Peyer's patch (tissue), 4 donors: ENCODE data around the gene SMYD3. TPM values are rescaled to one million over a fixed set of nuclear protein-coding genes. Genes with fewer than 3 reads are reported as not detected.
"Not testable (repeated sequence)": the region's sequence is repeated elsewhere in the genome, so short reads cannot be mapped to it uniquely, and the experiment has no call there.

Experiments
- DNase-seq, 3 donors: peaks; one replicate each; pipeline ENCODE4 v3.0.0-alpha.2; 2017 to 2019
- H3K27ac ChIP-seq, 4 donors: fragments of 200-600 bp; sonication (generic); one replicate each; pipeline ENCODE4 v1.5.1; 2016 to 2019
- H3K27me3 ChIP-seq, 2 donors: fragments of 200-600 bp; sonication (generic); one replicate each; pipeline ENCODE4 v1.5.1; 2019
- H3K36me3 ChIP-seq, 3 donors: fragments of 200-600 bp; sonication (generic); one replicate each; pipeline ENCODE4 v1.5.1; 2016 to 2019
- H3K4me1 ChIP-seq, 4 donors: fragments of 200-600 bp; sonication (generic); one replicate each; pipeline ENCODE4 v1.5.1; 2016 to 2019
- H3K4me3 ChIP-seq, 4 donors: fragments of 200-600 bp; sonication (generic); 1 replicate in 3 of 4; 2 replicates in 1 of 4; pipeline ENCODE4 v1.5.1; 2016 to 2019; ENCODE audit warnings: mild to moderate bottlenecking in 1 of 4
- H3K9me3 ChIP-seq, 4 donors: fragments of 200-600 bp; sonication (generic); one replicate each; pipeline ENCODE4 v1.5.1; 2016 to 2019; ENCODE audit warnings: mild to moderate bottlenecking in 1 of 4
- CTCF ChIP-seq, 6 experiments: fragments of 450-650 bp in 4 of 6; fragments of 200-600 bp in 2 of 6; sonication (generic) in 1 of 6; IDR thresholded peaks; one replicate each; pipeline ENCODE4 v1.5.1; 2017 to 2019; ENCODE audit warnings: antibody characterized with exemption in 6 of 6, mild to moderate bottlenecking in 3 of 6, moderate library complexity in 1 of 6
- POLR2A ChIP-seq, 2 donors: fragments of 450-650 bp; IDR thresholded peaks; one replicate each; pipeline ENCODE4 v1.5.1; 2017; ENCODE audit warnings: antibody characterized with exemption in 2 of 2, mild to moderate bottlenecking in 2 of 2, moderate library complexity in 2 of 2
- total RNA-seq, 4 donors: library from RNA; depleted of rRNA; stranded (reverse); fragments of >200 nt; gene quantifications; one replicate each; pipeline ENCODE4 v1.1.0, GENCODE V29; 2016

The SMYD3 gene
- total RNA-seq, 4 donors from 2014 or later, result 19.8 to 55.3 (median 26.9) TPM

GRCh38 chr1:245718123-245718522, 789.0 kb downstream of the SMYD3 start:
- DNase-seq, result no peak
- Histone ChIP-seq H3K4me1 (no peaks in the 10 kb centered on the region), H3K27me3 (no peaks in the 10 kb centered on the region), H3K9me3 (no peaks in the 10 kb centered on the region), H3K36me3 (no peaks in the 10 kb centered on the region), H3K27ac (no peak overlapping the region), H3K4me3 (no peak overlapping the region)
- TF ChIP-seq POLR2A (IDR thresholded peaks at IDR 0.05) (no peak), CTCF (IDR thresholded peaks at IDR 0.05) (no peak)

- no peaks in the 10 kb centered on the region for H3K4me1 ChIP-seq
- no peak overlapping the region for H3K27ac ChIP-seq
- no peaks in the 10 kb centered on the region for H3K27me3 ChIP-seq
- no peaks in the 10 kb centered on the region for H3K36me3 ChIP-seq
- no peaks in the 10 kb centered on the region for H3K9me3 ChIP-seq
- H3K4me3 ChIP-seq, result no peak overlapping the region
- DNase-seq, result no peak
- TF ChIP-seq CTCF (IDR thresholded peaks at IDR 0.05), result no peak
- no peak for TF ChIP-seq POLR2A (IDR thresholded peaks at IDR 0.05)
These were observed 789.5 kb downstream of the SMYD3 start for GRCh38 chr1:245717611-245718010.

GRCh38 chr1:245716561-245716960, 790.5 kb downstream of the SMYD3 start:
- no peaks in the 10 kb centered on the region for H3K36me3 ChIP-seq
- no peak for DNase-seq
- no peaks in the 10 kb centered on the region for H3K9me3 ChIP-seq
- no peaks in the 10 kb centered on the region for H3K27me3 ChIP-seq
- H3K4me3 ChIP-seq, result no peak overlapping the region
- no peaks in the 10 kb centered on the region for H3K4me1 ChIP-seq
- H3K27ac ChIP-seq, result no peak overlapping the region
- TF ChIP-seq POLR2A (IDR thresholded peaks at IDR 0.05) (no peak), CTCF (IDR thresholded peaks at IDR 0.05) (no peak)

GRCh38 chr1:245715970-245716369, 791.1 kb downstream of the SMYD3 start:
- no peak for DNase-seq
- no peaks in the 10 kb centered on the region for H3K36me3 ChIP-seq
- H3K27ac ChIP-seq, result no peak overlapping the region
- H3K4me1 ChIP-seq, result no peaks in the 10 kb centered on the region
- no peaks in the 10 kb centered on the region for H3K9me3 ChIP-seq
- H3K4me3 ChIP-seq, result no peak overlapping the region
- no peak for TF ChIP-seq CTCF (IDR thresholded peaks at IDR 0.05)
- TF ChIP-seq POLR2A (IDR thresholded peaks at IDR 0.05), result no peak
- H3K27me3 ChIP-seq, result no peaks in the 10 kb centered on the region

- Histone ChIP-seq H3K27me3 (no peaks in the 10 kb centered on the region), H3K27ac (no peak overlapping the region), H3K4me1 (no peaks in the 10 kb centered on the region), H3K36me3 (no peaks in the 10 kb centered on the region), H3K4me3 (no peak overlapping the region), H3K9me3 (no peaks in the 10 kb centered on the region)
- no peak for DNase-seq
- TF ChIP-seq POLR2A (IDR thresholded peaks at IDR 0.05) (no peak), CTCF (IDR thresholded peaks at IDR 0.05) (no peak)
These were observed 791.8 kb downstream of the SMYD3 start for GRCh38 chr1:245715291-245715701.

- not testable (repeated sequence) for DNase-seq, H3K4me3 ChIP-seq, H3K27ac ChIP-seq, H3K36me3 ChIP-seq, H3K9me3 ChIP-seq, H3K27me3 ChIP-seq, H3K4me1 ChIP-seq
These were observed 793.1 kb downstream of the SMYD3 start for GRCh38 chr1:245714027-245714426.
